Neutrophil (primary cell): ENCODE results near the gene CEBPE.

ENCODE experiments used
- H3K27ac ChIP-seq: fragments of 200-600 bp; sonication (generic); 2 replicates; pipeline ENCODE4 v1.5.1; 2016; ENCODE audit warnings: mild to moderate bottlenecking, moderate library complexity
- H3K27me3 ChIP-seq: fragments of 200-600 bp; sonication (generic); 2 replicates; pipeline ENCODE4 v1.6.0; 2016; ENCODE audit warnings: mild to moderate bottlenecking
- H3K36me3 ChIP-seq: fragments of 200-600 bp; sonication (generic); 2 replicates; pipeline ENCODE4 v1.5.1; 2017
- H3K4me1 ChIP-seq, 2 experiments: fragments of 200-600 bp in 1 of 2; sonication (generic) in 1 of 2; 1 replicate in 1 of 2; 2 replicates in 1 of 2; pipeline versions ENCODE4 v1.5.1 to v1.6.1; 2013 to 2016; ENCODE audit warnings: low read depth in 1 of 2, low read length in 1 of 2, mild to moderate bottlenecking in 1 of 2, moderate library complexity in 1 of 2; ENCODE audit not compliant: control insufficient read depth in 1 of 2, insufficient read depth in 1 of 2
- H3K4me3 ChIP-seq, 2 experiments: fragments of 200-600 bp in 1 of 2; sonication (generic) in 1 of 2; 1 replicate in 1 of 2; 2 replicates in 1 of 2; pipeline ENCODE4 v1.5.1; 2013 to 2016; ENCODE audit warnings: low read depth in 1 of 2, low read length in 1 of 2, mild to moderate bottlenecking in 1 of 2, moderate library complexity in 1 of 2
- H3K9me3 ChIP-seq: fragments of 200-600 bp; sonication (generic); 2 replicates; pipeline ENCODE4 v1.5.1; 2016
- CTCF ChIP-seq: fragments of 200-600 bp; sonication (generic); IDR thresholded peaks from 2 replicates; pipeline ENCODE4 v1.5.1; 2016; ENCODE audit warnings: antibody characterized with exemption

The CEBPE gene

DNA sequence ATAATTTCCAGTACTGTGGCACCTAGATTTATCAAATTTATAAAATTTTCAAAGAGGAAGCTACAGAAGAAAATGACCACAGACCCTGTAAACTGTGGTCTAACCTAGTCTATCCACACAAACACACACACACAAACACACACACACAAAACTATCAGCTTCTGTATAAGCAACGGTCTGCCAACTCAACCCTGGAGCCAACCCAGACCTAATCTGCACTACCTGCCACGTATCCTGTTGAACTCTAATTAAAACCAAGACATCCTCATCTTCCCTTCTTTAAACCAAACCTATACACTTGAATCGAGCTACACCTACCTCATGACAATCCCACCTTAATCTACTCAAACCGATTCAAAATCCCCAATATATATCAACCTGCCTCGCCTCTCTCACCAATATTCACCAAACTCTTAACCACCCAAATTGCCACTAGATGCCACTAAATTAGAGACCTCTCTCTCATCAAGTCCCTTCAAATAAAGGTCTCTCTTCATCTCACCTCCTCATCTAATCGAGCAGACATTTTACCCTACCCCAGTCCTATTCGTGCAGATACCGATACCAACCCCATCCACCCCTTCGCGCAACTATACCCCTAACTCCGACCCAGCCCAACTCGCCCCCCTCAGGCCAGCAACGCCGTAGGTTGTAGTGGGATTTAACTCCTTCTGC, 24.9 kb downstream of the CEBPE start:
- no peak for TF ChIP-seq CTCF
- H3K4me3 ChIP-seq, result peak overlapping the region; percentile 92 to 98
- H3K27ac ChIP-seq, result peak overlapping the region; percentile 89
- no peaks in the 10 kb centered on the region for H3K9me3 ChIP-seq
- peaks cover 37 to 41% of the 10 kb centered on the region in 2 experiments for H3K4me1 ChIP-seq
- H3K36me3 ChIP-seq, result peaks cover 59% of the 10 kb centered on the region
- no peaks in the 10 kb centered on the region for H3K27me3 ChIP-seq

DNA sequence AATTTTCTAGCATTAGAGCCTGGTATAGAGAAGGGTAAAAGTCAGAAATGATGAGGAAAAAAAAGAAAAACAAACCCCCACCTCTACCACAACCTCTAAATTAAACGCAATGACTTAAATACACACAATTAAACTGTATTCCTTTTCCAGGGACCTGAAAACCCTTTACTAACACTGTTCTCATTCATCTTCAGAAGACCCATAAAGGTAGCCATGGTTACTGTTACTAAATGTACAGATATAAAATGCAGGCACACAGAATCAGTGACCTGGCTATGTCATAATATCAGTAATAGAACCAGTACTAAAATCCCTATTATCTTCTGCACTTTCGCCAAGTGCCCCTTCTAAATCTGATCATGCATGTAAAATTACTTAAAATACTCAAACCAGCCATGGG, 25.5 kb downstream of the CEBPE start:
- H3K4me1 ChIP-seq, result peaks cover 37 to 41% of the 10 kb centered on the region in 2 experiments
- H3K36me3 ChIP-seq, result peaks cover 59% of the 10 kb centered on the region
- TF ChIP-seq CTCF, result no peak
- no peaks in the 10 kb centered on the region for H3K27me3 ChIP-seq
- peak overlapping the region; percentile 92 to 98 for H3K4me3 ChIP-seq
- H3K27ac ChIP-seq, result peak overlapping the region; percentile 89
- H3K9me3 ChIP-seq, result no peaks in the 10 kb centered on the region

GRCh38 chr14:23093104-23093503, 26.0 kb downstream of the CEBPE start:
- H3K27me3 ChIP-seq, result no peaks in the 10 kb centered on the region
- peaks cover 37 to 41% of the 10 kb centered on the region in 2 experiments for H3K4me1 ChIP-seq
- H3K4me3 ChIP-seq, result no peak overlapping the region
- peaks cover 57% of the 10 kb centered on the region for H3K36me3 ChIP-seq
- TF ChIP-seq CTCF, result no peak
- peak overlapping the region; percentile 89 for H3K27ac ChIP-seq
- no peaks in the 10 kb centered on the region for H3K9me3 ChIP-seq

GRCh38 chr14:23091294-23092225, 27.5 kb downstream of the CEBPE start:
- H3K27ac ChIP-seq, result peak overlapping the region; percentile 21
- no peaks in the 10 kb centered on the region for H3K27me3 ChIP-seq
- H3K4me3 ChIP-seq, result no peak overlapping the region
- no peak for TF ChIP-seq CTCF
- peaks cover 25 to 26% of the 10 kb centered on the region in 2 experiments for H3K4me1 ChIP-seq
- H3K9me3 ChIP-seq, result no peaks in the 10 kb centered on the region
- H3K36me3 ChIP-seq, result peaks cover 65% of the 10 kb centered on the region

- TF ChIP-seq CTCF, result no peak
- no peak overlapping the region for H3K4me3 ChIP-seq
- no peaks in the 10 kb centered on the region for H3K27me3 ChIP-seq
- H3K4me1 ChIP-seq, result peaks cover 16 to 17% of the 10 kb centered on the region in 2 experiments
- H3K36me3 ChIP-seq, result peaks cover 78% of the 10 kb centered on the region
- no peak overlapping the region for H3K27ac ChIP-seq
- no peaks in the 10 kb centered on the region for H3K9me3 ChIP-seq
Observed at GRCh38 chr14:23090254-23090636, 28.8 kb downstream of the CEBPE start.
